ENCODE measurements around the gene CYP27B1.

DNA sequence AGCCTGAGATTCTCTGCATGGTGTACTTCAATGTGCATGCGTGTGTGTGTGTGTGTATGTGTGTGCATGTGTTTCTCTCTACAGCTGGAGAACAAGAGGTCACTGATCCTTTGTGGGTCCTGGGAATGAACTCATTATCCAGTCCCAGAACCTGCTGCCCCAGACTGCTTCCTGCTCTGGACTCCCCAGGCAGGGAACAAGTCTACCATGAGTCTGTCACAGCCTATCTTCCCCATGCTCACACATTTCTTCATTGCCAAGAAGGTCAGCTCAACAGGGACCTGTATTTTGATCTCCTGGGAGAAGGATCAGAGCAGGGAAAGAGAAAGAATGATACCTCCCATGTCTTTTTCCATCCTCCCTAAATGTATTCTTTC lies 25.5 kb downstream of the CYP27B1 start:
- TF ChIP-seq CTCF (conservative IDR thresholded peaks at IDR 0.05 in 1 of 2, IDR thresholded peaks at IDR 0.05 in 1 of 2; ENCODE audit: extremely low read depth in 1 of 2, insufficient read depth in 1 of 2, low read depth in 1 of 2, low read length in 2 of 2) (no peak), EZH2 (IDR thresholded peaks at IDR 0.05; ENCODE audit: borderline replicate concordance, low read length) (no peak)

Measured in mammary epithelial cell (primary cell).